Stomach (tissue), 9 donors: Measurements from ENCODE around the gene CEMIP. TPM values are rescaled to one million over a fixed set of nuclear protein-coding genes. Genes with fewer than 3 reads are reported as not detected.

Source experiments
- DNase-seq, 2 donors: peaks; one replicate each; pipeline versions ENCODE4 v3.0.0 to v3.0.0-alpha.2; 2013 to 2019
- H3K27ac ChIP-seq, 5 donors: fragments of 200-600 bp in 4 of 5; sonication (generic) in 4 of 5; one replicate each; pipeline ENCODE4 v1.5.1; 2013 to 2019; ENCODE audit warnings: mild to moderate bottlenecking in 1 of 5, moderate library complexity in 1 of 5
- H3K27me3 ChIP-seq, 3 donors: fragments of 200-600 bp; sonication (generic); one replicate each; pipeline ENCODE4 v1.5.1; 2017 to 2019; ENCODE audit warnings: mixed run types in 1 of 3
- H3K36me3 ChIP-seq, 4 donors: fragments of 200-600 bp; sonication (generic); 1 replicate in 3 of 4; 2 replicates in 1 of 4; pipeline ENCODE4 v1.5.1; 2016 to 2019
- H3K4me1 ChIP-seq, 4 donors: fragments of 200-600 bp; sonication (generic); one replicate each; pipeline ENCODE4 v1.5.1; 2016 to 2019
- H3K4me3 ChIP-seq, 4 donors: fragments of 200-600 bp; sonication (generic) in 3 of 4; one replicate each; pipeline ENCODE4 v1.5.1; 2016 to 2019; ENCODE audit warnings: mild to moderate bottlenecking in 1 of 4
- H3K9me3 ChIP-seq, 4 donors: fragments of 200-600 bp; sonication (generic); one replicate each; pipeline ENCODE4 v1.5.1; 2016 to 2019
- EP300 ChIP-seq: sonication (generic); formaldehyde crosslinking; IDR thresholded peaks from one replicate; pipeline ENCODE4 v1.6.1; 2017; ENCODE audit warnings: antibody characterized with exemption
- POLR2A ChIP-seq, 4 donors: fragments of 450-650 bp; IDR thresholded peaks; one replicate each; pipeline ENCODE4 v1.6.1; 2016; ENCODE audit warnings: antibody characterized with exemption in 4 of 4, control low read depth in 2 of 4, mild to moderate bottlenecking in 1 of 4, moderate library complexity in 1 of 4
- POLR2AphosphoS5 ChIP-seq, 3 donors: sonication (generic); formaldehyde crosslinking; IDR thresholded peaks; one replicate each; pipeline ENCODE4 v1.6.1; 2016; ENCODE audit warnings: antibody characterized with exemption in 3 of 3
- WGBS, 5 donors: extraction: QIAGEN DNeasy Blood & Tissue Kit in 3 of 5; methylation state at CpG; one replicate each; pipeline versions ENCODE4 v1.1.5 to v1.1.7; 2013 to 2018; 5-methylcytosine and 5-hydroxymethylcytosine counted together
- intact Hi-C: fragments of 100-400 bp; cut with DNase I; formaldehyde crosslinking; loops from one replicate; pipeline ENCODE4 v1.15.1; 2023; ENCODE audit warnings: low total_unique reads
- polyA plus RNA-seq, 3 donors: library from polyadenylated mRNA; stranded (reverse); fragments of 200-250 nt; gene quantifications; one replicate each; pipeline ENCODE4 v1.2.3, GENCODE V29; 2013
- total RNA-seq, 5 donors: library from RNA; depleted of rRNA; stranded (reverse); fragments of >200 nt; gene quantifications; one replicate each; pipeline versions ENCODE4 v1.1.0 to v1.2.3, GENCODE V29; 2014 to 2016
- TF ChIP-seq, protein P1 (sequence below), 7 experiments: fragments of 450-650 bp in 4 of 7; fragments of 200-600 bp in 3 of 7; sonication (generic) in 3 of 7; IDR thresholded peaks; one replicate each; pipeline ENCODE4 v1.5.1; 2016 to 2019; ENCODE audit warnings: antibody characterized with exemption in 7 of 7, control low read depth in 2 of 7, mild to moderate bottlenecking in 1 of 7
- donor health status: healthy with polysubstance abuse.
- donor health status: Bipolar disorder and iron deficiency.
- donor health status: healthy.

CEMIP gene
- total and polyA plus RNA-seq, 8 donors = 0.53 to 2.6 (median 1.4) TPM; not detected in 4

DNA sequence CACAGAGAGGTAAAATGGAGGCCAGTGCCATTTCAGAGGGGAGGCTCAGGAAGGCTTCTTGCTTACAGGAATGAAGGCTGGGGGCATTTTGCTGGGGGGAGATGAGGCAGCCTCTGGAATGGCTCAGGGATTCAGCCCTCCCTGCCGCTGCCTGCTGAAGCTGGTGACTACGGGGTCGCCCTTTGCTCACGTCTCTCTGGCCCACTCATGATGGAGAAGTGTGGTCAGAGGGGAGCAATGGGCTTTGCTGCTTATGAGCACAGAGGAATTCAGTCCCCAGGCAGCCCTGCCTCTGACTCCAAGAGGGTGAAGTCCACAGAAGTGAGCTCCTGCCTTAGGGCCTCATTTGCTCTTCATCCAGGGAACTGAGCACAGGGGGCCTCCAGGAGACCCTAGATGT lies 170.6 kb downstream of the CEMIP start:
- 97 to 100% (median 98%) methylated on average over 1 to 4 of the region's 4 CpGs for WGBS, 5 donors
- Histone ChIP-seq H3K27me3 (no peaks in the 10 kb centered on the region), H3K4me1 (no peaks in the 10 kb centered on the region), H3K27ac (no peak overlapping the region), H3K9me3 (no peaks in the 10 kb centered on the region), H3K4me3 (no peak overlapping the region), H3K36me3 (peaks cover 24 to 88% (median 82%) of the 10 kb centered on the region in 4 donors)
- TF ChIP-seq, protein P1, sequence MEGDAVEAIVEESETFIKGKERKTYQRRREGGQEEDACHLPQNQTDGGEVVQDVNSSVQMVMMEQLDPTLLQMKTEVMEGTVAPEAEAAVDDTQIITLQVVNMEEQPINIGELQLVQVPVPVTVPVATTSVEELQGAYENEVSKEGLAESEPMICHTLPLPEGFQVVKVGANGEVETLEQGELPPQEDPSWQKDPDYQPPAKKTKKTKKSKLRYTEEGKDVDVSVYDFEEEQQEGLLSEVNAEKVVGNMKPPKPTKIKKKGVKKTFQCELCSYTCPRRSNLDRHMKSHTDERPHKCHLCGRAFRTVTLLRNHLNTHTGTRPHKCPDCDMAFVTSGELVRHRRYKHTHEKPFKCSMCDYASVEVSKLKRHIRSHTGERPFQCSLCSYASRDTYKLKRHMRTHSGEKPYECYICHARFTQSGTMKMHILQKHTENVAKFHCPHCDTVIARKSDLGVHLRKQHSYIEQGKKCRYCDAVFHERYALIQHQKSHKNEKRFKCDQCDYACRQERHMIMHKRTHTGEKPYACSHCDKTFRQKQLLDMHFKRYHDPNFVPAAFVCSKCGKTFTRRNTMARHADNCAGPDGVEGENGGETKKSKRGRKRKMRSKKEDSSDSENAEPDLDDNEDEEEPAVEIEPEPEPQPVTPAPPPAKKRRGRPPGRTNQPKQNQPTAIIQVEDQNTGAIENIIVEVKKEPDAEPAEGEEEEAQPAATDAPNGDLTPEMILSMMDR (IDR thresholded peaks at IDR 0.05) = no peak
- TF ChIP-seq POLR2A (IDR thresholded peaks at IDR 0.05) (no peak), EP300 (no peak), POLR2AphosphoS5 (IDR thresholded peaks at IDR 0.05) (no peak)
- intact Hi-C loops = no loop called here
- DNase-seq = no peak

DNA sequence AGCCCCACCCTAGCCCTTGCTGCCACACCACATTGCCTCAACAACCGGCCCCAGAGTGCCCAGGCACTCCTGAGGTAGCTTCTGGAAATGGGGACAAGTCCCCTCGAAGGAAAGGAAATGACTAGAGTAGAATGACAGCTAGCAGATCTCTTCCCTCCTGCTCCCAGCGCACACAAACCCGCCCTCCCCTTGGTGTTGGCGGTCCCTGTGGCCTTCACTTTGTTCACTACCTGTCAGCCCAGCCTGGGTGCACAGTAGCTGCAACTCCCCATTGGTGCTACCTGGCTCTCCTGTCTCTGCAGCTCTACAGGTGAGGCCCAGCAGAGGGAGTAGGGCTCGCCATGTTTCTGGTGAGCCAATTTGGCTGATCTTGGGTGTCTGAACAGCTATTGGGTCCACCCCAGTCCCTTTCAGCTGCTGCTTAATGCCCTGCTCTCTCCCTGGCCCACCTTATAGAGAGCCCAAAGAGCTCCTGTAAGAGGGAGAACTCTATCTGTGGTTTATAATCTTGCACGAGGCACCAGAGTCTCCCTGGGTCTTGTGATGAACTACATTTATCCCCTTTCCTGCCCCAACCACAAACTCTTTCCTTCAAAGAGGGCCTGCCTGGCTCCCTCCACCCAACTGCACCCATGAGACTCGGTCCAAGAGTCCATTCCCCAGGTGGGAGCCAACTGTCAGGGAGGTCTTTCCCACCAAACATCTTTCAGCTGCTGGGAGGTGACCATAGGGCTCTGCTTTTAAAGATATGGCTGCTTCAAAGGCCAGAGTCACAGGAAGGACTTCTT lies 171.3 kb downstream of the CEMIP start:
- DNase-seq = no peak
- no peaks in the 10 kb centered on the region for H3K9me3 ChIP-seq
- H3K27ac ChIP-seq = no peak overlapping the region
- peaks cover 24 to 80% (median 75%) of the 10 kb centered on the region in 4 donors for H3K36me3 ChIP-seq
- intact Hi-C loops = no loop called here
- no peaks in the 10 kb centered on the region for H3K4me1 ChIP-seq
- H3K27me3 ChIP-seq = no peaks in the 10 kb centered on the region
- TF ChIP-seq POLR2A (IDR thresholded peaks at IDR 0.05) (no peak), EP300 (no peak), POLR2AphosphoS5 (IDR thresholded peaks at IDR 0.05) (no peak)
- TF ChIP-seq, protein P1 (IDR thresholded peaks at IDR 0.05) = no peak
- no peak overlapping the region for H3K4me3 ChIP-seq
- 88 to 95% (median 90%) methylated on average over 8 of the region's 8 CpGs for WGBS, 5 donors

DNA sequence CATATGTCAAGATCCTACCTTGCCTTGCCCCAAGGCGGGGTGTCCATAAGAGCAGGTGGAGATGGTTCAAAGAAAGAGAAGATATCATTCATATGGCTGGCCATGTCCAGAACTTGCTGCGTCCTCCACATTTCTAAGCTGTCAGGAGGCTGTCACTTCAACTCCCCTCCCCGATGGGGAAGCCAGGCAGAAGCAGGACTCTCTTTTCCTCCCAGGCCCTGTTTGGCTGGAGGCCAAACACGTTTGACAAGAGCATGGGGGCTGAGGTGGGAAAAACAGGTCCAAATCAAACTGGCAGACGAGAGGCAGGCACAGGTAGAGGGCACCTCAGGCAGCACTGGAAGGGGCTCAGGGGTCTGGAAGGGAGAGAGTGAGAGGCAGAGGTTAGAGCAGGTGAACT lies 172.8 kb downstream of the CEMIP start:
- Histone ChIP-seq H3K9me3 (no peaks in the 10 kb centered on the region), H3K27ac (no peak overlapping the region), H3K4me1 (peaks cover 0 to 3% (median 0%) of the 10 kb centered on the region in 4 donors), H3K36me3 (peaks cover 24 to 66% (median 60%) of the 10 kb centered on the region in 4 donors), H3K4me3 (no peak overlapping the region), H3K27me3 (no peaks in the 10 kb centered on the region)
- intact Hi-C loops = no loop called here
- 69 to 76% (median 73%) methylated on average over 5 of the region's 5 CpGs for WGBS, 5 donors
- DNase-seq = no peak
- TF ChIP-seq, protein P1 (IDR thresholded peaks at IDR 0.05) = no peak
- TF ChIP-seq EP300 (no peak), POLR2AphosphoS5 (IDR thresholded peaks at IDR 0.05) (no peak), POLR2A (IDR thresholded peaks at IDR 0.05) (no peak)

- intact Hi-C loops = no loop called here
- Histone ChIP-seq H3K27ac (no peak overlapping the region), H3K9me3 (no peaks in the 10 kb centered on the region), H3K4me3 (no peak overlapping the region), H3K27me3 (no peaks in the 10 kb centered on the region), H3K4me1 (peaks cover 0 to 3% (median 0%) of the 10 kb centered on the region in 4 donors), H3K36me3 (peaks cover 17 to 53% (median 47%) of the 10 kb centered on the region in 4 donors)
- DNase-seq = no peak
- TF ChIP-seq, protein P1 (IDR thresholded peaks at IDR 0.05) = no peak
- TF ChIP-seq POLR2AphosphoS5 (IDR thresholded peaks at IDR 0.05) = no peak
- TF ChIP-seq POLR2A (IDR thresholded peaks at IDR 0.05) = no peak
- TF ChIP-seq EP300 = no peak
- 96 to 98% (median 97%) methylated on average over 12 of the region's 12 CpGs for WGBS, 5 donors
Observed at GRCh38 chr15:80953001-80953952, 174.1 kb downstream of the CEMIP start.
